PFSK-1 (cell line): ENCODE data around the gene TAOK2.

Experiments used
- FOXP2 ChIP-seq: optimal IDR thresholded peaks from 2 replicates; pipeline ENCODE3; 2011; ENCODE audit warnings: borderline replicate concordance, control low read depth, inconsistent platforms; ENCODE audit not compliant: insufficient read depth; ENCODE audit errors: extremely low read length, extremely low read depth
- POLR2AphosphoS5 ChIP-seq: IDR thresholded peaks from 2 replicates; pipeline ENCODE4 v1.6.1; 2012; ENCODE audit warnings: low read depth, mild to moderate bottlenecking, control low read depth, low read length, moderate library complexity
- REST ChIP-seq, 2 experiments: IDR thresholded peaks; 2 replicates each; pipeline versions ENCODE4 v1.6.1 to v1.8.0; 2011 to 2012; ENCODE audit warnings: low read depth in 2 of 2, low read length in 2 of 2, control low read depth in 1 of 2, inconsistent platforms in 1 of 2, mild to moderate bottlenecking in 1 of 2, moderate library complexity in 1 of 2; ENCODE audit not compliant: insufficient read depth in 1 of 2
- SIN3A ChIP-seq: IDR thresholded peaks from 2 replicates; pipeline ENCODE4 v1.6.1; 2012; ENCODE audit warnings: mild to moderate bottlenecking, low read length, moderate library complexity, borderline replicate concordance; ENCODE audit not compliant: insufficient read depth

DNA sequence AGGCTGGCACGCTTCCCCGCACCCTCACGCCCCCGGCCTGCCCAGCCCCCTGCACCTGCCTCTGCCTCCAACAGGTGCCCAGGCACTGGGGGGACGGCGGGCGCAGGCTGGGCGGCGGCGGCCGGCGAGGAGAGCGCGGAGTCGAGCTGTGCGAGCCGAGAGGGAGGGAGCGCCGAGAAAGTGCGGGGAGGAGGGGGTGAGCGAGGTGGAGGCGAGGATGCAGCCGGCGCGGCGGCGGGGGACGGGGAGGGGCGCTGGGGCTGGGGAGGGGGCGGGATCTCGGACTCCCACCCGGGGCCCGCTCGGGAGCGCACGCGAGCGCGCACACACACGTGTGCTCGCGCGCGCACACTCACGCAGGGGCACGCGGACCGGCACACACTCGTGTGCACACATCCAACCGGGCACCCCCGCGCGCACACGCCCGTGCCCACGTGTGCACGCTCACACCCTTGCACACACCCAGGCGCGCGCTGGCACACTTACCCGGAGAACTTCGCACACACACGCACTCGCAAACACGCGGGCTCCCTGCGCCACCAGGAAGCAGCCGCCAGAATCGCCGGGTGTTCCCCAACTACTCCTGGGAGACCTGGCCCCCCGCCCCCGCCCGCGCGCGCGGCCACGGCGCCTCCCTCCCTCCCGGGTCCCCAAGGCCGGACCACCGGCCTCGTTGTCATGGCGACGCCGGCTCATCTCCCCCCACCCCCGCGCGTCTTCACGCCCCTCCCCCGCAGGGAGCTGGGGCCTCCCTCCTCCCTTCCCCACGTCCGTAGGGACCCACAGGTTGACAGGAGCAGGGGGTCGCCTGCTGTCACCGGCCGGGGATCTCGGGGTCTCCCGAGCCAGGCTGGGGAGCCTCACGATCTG, 37.4 kb downstream of the TAOK2 start, which contains the start of gene DOC2A:
- no peak for TF ChIP-seq SIN3A
- no peak for TF ChIP-seq POLR2AphosphoS5
- TF ChIP-seq REST (IDR thresholded peaks at IDR 0.05; ENCODE audit: insufficient read depth in 1 of 2, low read depth in 2 of 2, low read length in 2 of 2), result no peak
- no peak for TF ChIP-seq FOXP2
